ENCODE data around the gene MAP2K6. TPM values are rescaled to one million over a fixed set of nuclear protein-coding genes. Genes with fewer than 3 reads are reported as not detected.

The MAP2K6 gene
- total RNA-seq, 3 donors from 2014 or later = 0.71 to 1.1 (median 0.87) TPM

DNA sequence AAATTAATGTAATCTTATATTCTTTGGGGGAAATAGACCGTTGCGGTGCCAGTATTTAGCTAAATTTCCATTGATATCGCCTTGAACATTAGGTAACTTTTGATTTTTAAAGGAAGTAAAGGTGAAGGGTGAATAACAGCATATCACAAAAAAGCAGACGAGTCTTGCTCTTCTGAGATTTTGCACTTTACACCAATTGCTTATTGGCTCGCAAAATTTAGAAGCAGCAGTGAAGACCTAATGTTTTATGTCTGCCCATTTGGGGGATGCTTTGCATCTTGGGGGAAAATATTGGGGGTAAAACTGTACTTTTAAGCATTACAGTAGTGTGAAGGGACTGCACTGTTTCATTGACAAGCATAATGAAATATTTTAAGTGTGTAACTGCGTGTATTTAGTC lies 934 bp downstream of the MAP2K6 start:
- H3K9me3 Mint-ChIP-seq = no peaks in the 10 kb centered on the region
- H3K4me1 Mint-ChIP-seq (ENCODE audit: low read depth) = no peaks in the 10 kb centered on the region
- H3K36me3 Mint-ChIP-seq (ENCODE audit: insufficient read depth) = no peaks in the 10 kb centered on the region
- H3K27me3 Mint-ChIP-seq (ENCODE audit: low read depth) = no peaks in the 10 kb centered on the region
- no peak overlapping the region for H3K4me3 Mint-ChIP-seq
- ATAC-seq = no peak
- DNase-seq = no peak

DNA sequence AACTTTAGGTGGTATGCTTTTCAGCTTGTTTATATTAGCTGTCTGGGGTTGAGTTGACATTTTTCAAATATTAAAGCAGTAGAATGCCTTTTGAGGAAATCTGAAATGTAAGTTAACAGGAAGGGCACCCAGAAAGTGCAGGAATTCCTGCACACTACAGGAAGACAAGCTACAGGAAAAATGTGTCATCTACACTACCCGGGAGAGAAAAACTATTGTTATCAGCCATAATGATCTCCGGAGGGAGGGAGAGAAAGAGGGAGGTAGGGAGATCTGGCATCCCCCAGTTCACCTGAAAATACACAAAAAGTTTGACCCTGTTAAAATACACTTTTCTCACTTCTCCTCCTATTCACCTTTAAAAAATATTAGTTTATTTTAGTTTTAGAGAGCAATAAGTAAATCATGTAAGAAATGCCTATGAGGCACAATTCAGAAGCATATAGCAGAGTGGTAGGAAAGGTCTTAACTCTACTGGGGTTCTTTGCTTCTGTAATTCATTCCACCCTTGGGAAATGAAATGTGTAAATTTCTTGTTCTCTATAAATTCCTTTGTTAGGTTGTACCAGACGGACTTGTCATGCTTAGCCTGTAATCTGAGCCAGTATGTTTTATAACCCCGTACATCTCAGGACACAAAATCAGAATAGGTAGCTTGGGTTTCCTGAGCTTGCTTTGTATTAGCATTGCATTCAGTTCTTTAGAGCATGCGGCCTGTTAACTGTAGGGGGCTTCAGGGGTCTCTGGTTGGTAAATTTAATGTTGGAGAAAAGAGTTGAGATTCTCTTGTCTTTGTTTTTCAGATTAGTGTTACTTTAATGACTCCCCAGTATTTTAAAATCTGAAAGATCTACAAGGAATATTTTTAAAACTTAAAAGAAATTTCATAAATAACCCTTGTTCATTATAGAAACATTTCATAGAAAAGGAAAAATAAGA lies 3.3 kb downstream of the MAP2K6 start:
- DNase-seq = no peak
- H3K9me3 Mint-ChIP-seq = no peaks in the 10 kb centered on the region
- H3K4me3 Mint-ChIP-seq = no peak overlapping the region
- H3K27me3 Mint-ChIP-seq (ENCODE audit: low read depth) = no peaks in the 10 kb centered on the region
- ATAC-seq = no peak
- H3K36me3 Mint-ChIP-seq (ENCODE audit: insufficient read depth) = no peaks in the 10 kb centered on the region
- peaks cover 7% of the 10 kb centered on the region for H3K4me1 Mint-ChIP-seq (ENCODE audit: low read depth)

DNA sequence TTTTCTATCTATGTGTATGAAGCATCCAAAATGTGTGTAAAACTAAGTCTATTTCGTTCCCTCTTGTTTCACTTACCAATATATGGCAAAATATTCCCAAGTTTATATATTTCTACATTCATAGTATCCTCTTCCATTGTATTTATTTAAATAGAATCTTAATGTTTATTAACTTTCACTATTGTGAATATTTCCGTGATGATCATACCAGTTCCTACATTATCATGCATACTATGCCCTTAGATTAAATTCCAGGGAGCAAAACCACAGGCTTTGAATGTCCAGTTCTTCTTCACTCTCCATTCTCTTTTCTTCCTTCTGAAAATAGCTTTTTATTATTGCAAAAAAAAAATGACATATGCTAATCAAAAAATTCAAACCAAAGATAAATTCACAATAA lies 4.0 kb downstream of the MAP2K6 start:
- ATAC-seq (no peak), DNase-seq (no peak)
- Mint-ChIP-seq H3K4me1 (ENCODE audit: low read depth) (peaks cover 14% of the 10 kb centered on the region), H3K27me3 (ENCODE audit: low read depth) (no peaks in the 10 kb centered on the region), H3K9me3 (no peaks in the 10 kb centered on the region), H3K4me3 (no peak overlapping the region), H3K36me3 (ENCODE audit: insufficient read depth) (no peaks in the 10 kb centered on the region)

DNA sequence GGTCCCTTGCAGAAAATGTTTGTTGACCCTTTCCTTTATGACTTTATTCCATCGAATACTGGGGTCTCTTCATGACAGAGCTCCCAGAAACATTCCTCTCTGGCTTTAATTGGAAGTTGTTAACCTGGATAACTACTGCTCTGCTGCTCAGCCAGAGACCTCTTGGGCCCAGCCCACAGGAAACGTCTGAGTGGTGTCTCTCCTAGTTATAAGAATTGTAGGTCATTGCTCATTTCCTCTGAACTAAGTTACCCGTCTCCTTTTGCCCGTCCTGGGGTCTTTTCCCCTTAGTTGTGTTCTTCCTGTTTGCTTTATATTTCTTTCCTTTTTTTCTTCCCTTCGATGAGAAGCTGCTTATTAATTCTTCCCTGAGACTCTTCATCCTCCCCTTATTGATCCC lies 9.0 kb downstream of the MAP2K6 start:
- Mint-ChIP-seq H3K36me3 (ENCODE audit: insufficient read depth) (peaks cover 3% of the 10 kb centered on the region), H3K4me3 (no peak overlapping the region), H3K27me3 (ENCODE audit: low read depth) (no peaks in the 10 kb centered on the region), H3K4me1 (ENCODE audit: low read depth) (peaks cover 44% of the 10 kb centered on the region), H3K9me3 (no peaks in the 10 kb centered on the region)
- peak; percentile 66 to 67 for ATAC-seq
- DNase-seq = no peak

DNA sequence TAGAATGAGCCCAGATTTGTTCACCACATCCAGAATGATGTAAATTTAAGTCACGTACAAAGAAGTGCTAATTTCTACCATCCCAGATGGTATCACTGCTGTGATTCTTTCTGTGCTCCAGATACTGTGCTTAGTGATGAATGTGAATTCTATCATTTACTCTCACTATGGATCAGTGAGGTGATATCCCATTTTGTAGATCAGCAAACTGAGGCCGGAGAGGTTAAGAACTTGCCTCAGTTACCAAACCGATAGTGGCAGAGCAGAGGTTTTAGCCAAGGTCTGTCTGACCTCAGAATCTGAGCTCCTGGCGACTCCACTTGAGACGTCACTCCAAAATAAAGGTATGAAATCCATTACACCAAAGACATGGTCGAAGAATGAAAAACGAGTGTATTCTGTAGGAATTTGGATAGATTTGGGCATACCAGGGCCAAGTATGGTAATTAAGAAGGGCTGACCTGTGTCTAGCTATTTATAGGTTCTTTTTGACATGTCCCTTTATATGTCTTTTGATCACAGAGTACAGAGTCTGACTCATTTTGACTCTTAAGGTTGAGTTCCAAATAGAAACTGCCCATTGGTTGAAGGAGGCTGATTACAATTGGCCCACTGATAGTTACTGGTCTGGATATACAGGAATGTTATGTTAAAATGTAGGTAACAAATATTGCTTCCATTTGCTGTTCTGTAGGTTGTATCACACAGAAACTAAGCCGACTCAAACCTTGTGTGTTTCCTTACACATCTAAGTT lies 10.0 kb downstream of the MAP2K6 start:
- H3K4me1 Mint-ChIP-seq (ENCODE audit: low read depth) = peaks cover 49% of the 10 kb centered on the region
- H3K9me3 Mint-ChIP-seq = no peaks in the 10 kb centered on the region
- no peak for ATAC-seq
- no peak for DNase-seq
- H3K4me3 Mint-ChIP-seq = no peak overlapping the region
- H3K36me3 Mint-ChIP-seq (ENCODE audit: insufficient read depth) = peaks cover 3% of the 10 kb centered on the region
- no peaks in the 10 kb centered on the region for H3K27me3 Mint-ChIP-seq (ENCODE audit: low read depth)

DNA sequence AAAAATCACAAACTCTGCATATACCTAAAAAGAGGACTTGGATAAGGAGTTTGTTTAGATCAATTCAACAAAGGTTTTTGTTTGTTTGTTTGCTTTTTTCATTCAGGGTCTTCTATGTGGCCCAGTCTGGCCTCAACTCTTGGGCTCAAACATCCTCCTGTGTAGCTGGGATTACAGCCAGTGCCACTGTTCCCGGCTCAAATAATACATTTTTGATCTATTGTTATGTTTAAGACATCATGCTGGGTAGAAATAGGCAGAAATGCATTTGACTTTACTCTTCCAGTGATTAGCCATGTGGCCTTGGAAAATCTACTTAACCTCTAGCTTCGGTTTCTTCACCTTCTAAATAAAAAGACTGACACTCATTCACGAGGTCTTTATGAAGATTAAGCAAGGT lies 11.5 kb downstream of the MAP2K6 start:
- H3K36me3 Mint-ChIP-seq (ENCODE audit: insufficient read depth) = peaks cover 10% of the 10 kb centered on the region
- DNase-seq = no peak
- no peaks in the 10 kb centered on the region for H3K9me3 Mint-ChIP-seq
- H3K4me1 Mint-ChIP-seq (ENCODE audit: low read depth) = peaks cover 59% of the 10 kb centered on the region
- ATAC-seq = no peak
- no peak overlapping the region for H3K4me3 Mint-ChIP-seq
- no peaks in the 10 kb centered on the region for H3K27me3 Mint-ChIP-seq (ENCODE audit: low read depth)

DNA sequence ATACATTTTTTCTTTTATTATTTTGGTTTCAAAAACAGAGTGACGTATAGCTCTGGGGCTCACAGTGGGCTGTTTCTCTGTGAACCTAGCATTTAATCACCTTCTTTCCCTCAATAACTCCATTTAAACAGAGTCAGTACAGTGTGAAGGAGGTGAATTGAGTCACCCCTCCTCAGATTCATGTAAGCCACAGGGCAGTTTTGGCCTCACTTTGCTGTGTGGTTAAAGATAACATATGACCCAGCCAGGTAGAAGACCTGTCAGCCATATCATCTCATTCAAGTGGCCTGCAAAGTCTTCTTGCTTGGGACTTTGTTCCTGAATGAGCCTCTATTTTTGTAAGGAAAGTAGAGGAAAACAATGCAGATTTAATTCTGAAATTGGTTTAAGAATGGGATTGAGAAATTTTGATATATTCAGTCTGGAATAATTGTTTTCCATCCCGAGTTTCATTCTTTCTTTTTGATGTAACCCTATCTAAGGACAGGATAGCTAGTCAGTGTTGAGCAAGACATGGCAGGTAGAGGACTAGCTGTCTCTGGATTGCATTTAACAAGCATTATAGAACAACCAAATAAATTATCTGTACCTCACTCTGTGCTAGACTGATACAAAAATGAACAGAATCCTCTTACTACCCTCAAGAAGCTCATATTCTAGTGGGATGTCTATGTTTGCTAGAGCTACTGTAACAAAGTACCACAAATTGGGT lies 13.1 kb downstream of the MAP2K6 start:
- no peaks in the 10 kb centered on the region for H3K27me3 Mint-ChIP-seq (ENCODE audit: low read depth)
- DNase-seq = no peak
- no peak overlapping the region for H3K4me3 Mint-ChIP-seq
- no peak for ATAC-seq
- no peaks in the 10 kb centered on the region for H3K9me3 Mint-ChIP-seq
- peaks cover 16% of the 10 kb centered on the region for H3K36me3 Mint-ChIP-seq (ENCODE audit: insufficient read depth)
- H3K4me1 Mint-ChIP-seq (ENCODE audit: low read depth) = peaks cover 58% of the 10 kb centered on the region

DNA sequence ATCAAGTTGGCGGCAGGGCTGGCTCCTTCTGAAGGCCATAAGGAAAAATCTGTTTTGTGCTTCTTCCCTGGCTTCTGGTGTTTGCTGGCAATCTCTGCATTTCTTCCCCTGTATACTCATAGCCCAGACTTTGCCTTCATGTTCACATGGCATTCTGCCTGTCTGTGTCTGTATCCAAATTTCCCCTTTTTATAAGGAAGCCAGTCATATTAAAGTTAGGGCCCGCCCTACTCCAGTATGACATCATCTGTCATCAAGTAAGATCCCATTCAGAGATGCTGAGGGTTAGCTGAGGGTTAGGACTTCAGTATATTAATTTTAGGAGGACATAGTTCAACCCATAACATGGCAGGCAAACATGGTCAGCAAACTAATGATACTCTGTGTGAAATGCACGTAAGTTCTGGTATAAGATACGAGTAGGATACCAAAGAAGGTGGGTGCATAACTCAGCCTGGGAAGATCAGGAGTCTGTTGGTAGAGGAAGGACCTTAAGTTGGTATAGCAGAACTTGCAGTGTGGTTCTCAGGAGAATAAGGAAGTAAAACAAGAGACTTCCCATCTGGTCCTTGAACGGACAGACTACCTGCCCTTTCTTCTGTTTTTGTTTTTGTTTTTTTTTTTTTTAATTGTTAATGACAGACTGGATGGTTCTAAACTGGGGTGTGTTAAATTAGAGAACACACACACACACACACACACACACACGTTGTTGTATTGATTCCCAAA lies 13.9 kb downstream of the MAP2K6 start:
- H3K4me1 Mint-ChIP-seq (ENCODE audit: low read depth) = peaks cover 52% of the 10 kb centered on the region
- H3K4me3 Mint-ChIP-seq = no peak overlapping the region
- H3K27me3 Mint-ChIP-seq (ENCODE audit: low read depth) = no peaks in the 10 kb centered on the region
- no peaks in the 10 kb centered on the region for H3K9me3 Mint-ChIP-seq
- H3K36me3 Mint-ChIP-seq (ENCODE audit: insufficient read depth) = peaks cover 16% of the 10 kb centered on the region
- no peak for DNase-seq
- ATAC-seq = no peak

DNA sequence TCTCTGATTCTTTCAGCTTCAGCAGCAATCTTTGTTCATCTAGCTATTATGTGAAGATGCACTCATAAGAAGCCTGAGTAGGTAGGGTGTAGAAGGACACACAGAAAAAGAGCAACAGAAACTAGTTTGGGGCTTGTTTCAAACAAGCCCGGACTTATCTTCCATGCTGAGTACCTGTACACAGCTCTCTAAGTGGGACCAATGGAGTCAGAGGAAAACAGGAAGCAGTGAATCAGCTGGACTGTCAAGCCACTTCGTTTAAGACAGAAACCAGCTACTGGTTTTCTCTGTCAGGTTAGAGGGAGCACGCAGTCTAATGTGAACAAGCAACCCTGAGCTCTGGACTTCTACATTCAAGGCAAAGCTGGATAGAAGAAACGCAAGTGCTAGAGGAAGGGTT lies 16.0 kb downstream of the MAP2K6 start:
- Mint-ChIP-seq H3K4me1 (ENCODE audit: low read depth) (peaks cover 37% of the 10 kb centered on the region), H3K36me3 (ENCODE audit: insufficient read depth) (peaks cover 16% of the 10 kb centered on the region), H3K27me3 (ENCODE audit: low read depth) (no peaks in the 10 kb centered on the region), H3K9me3 (no peaks in the 10 kb centered on the region), H3K4me3 (no peak overlapping the region)
- ATAC-seq (peak in 1 of 2 donors; percentile 48), DNase-seq (no peak)

DNA sequence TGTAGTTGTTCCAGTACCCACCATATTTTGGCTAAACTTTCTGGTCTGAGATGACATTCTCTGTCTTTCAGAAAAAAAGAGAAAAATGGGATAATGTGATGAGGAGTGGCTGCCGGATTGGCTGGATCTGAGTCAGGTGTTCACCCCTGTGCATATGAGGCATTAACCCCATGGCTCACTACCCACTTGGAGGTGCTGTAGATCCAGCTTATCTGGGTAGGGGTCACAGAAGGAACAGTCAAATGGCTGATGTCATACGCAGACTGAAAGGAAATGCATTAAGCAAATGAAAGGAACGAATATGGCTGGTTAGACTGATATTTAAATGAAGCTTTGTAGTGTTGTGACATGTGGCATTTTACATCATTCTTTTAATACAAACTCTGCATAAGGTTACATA lies 17.3 kb downstream of the MAP2K6 start:
- Mint-ChIP-seq H3K4me1 (ENCODE audit: low read depth) (peaks cover 32% of the 10 kb centered on the region), H3K36me3 (ENCODE audit: insufficient read depth) (peaks cover 13% of the 10 kb centered on the region), H3K9me3 (no peaks in the 10 kb centered on the region), H3K4me3 (no peak overlapping the region), H3K27me3 (ENCODE audit: low read depth) (no peaks in the 10 kb centered on the region)
- no peak for ATAC-seq
- no peak for DNase-seq

DNA sequence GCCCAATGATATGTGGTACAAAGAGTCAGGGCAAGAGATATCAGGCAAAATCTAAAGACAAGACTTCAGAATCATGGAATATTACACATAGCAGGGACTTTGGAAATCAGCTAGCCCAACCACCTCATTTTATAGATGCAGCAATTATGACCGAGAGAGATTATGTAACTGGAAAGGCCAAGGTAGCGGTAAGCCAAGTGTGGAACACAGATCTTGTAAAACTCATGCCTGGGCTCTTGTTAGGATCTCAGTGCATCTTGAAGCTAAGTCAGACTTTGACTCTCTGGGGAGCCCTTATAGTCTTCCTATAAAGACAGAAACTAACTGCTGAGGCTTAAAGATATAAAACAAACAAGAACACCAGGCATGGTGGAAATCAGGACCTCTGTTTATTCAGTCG lies 18.6 kb downstream of the MAP2K6 start:
- no peaks in the 10 kb centered on the region for H3K27me3 Mint-ChIP-seq (ENCODE audit: low read depth)
- no peak overlapping the region for H3K4me3 Mint-ChIP-seq
- ATAC-seq (no peak), DNase-seq (no peak)
- H3K36me3 Mint-ChIP-seq (ENCODE audit: insufficient read depth) = peaks cover 20% of the 10 kb centered on the region
- H3K9me3 Mint-ChIP-seq = no peaks in the 10 kb centered on the region
- H3K4me1 Mint-ChIP-seq (ENCODE audit: low read depth) = peaks cover 26% of the 10 kb centered on the region

DNA sequence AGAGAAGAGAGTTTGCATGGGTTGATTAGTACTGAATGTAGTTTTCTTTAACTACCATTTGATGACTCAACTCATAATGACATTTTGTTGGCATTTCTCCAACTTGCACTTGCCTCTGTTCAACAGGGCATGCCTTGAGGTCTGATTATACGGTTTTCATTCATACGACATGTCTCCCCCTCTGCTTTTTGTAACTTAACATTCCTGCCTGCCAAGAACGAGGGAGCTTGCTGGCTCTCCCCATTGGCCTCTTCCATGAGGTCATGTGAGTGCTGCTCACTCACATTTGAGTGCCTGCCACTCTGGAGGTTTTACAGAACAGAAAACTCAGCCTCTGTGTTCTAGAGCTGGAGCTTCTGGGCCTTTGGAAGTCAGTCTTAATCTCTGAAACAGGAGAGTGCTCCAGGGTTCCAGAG lies 19.7 kb downstream of the MAP2K6 start:
- no peak for ATAC-seq
- peaks cover 3% of the 10 kb centered on the region for H3K9me3 Mint-ChIP-seq
- no peak for DNase-seq
- no peaks in the 10 kb centered on the region for H3K27me3 Mint-ChIP-seq (ENCODE audit: low read depth)
- peaks cover 19% of the 10 kb centered on the region for H3K4me1 Mint-ChIP-seq (ENCODE audit: low read depth)
- no peak overlapping the region for H3K4me3 Mint-ChIP-seq
- peaks cover 24% of the 10 kb centered on the region for H3K36me3 Mint-ChIP-seq (ENCODE audit: insufficient read depth)

DNA sequence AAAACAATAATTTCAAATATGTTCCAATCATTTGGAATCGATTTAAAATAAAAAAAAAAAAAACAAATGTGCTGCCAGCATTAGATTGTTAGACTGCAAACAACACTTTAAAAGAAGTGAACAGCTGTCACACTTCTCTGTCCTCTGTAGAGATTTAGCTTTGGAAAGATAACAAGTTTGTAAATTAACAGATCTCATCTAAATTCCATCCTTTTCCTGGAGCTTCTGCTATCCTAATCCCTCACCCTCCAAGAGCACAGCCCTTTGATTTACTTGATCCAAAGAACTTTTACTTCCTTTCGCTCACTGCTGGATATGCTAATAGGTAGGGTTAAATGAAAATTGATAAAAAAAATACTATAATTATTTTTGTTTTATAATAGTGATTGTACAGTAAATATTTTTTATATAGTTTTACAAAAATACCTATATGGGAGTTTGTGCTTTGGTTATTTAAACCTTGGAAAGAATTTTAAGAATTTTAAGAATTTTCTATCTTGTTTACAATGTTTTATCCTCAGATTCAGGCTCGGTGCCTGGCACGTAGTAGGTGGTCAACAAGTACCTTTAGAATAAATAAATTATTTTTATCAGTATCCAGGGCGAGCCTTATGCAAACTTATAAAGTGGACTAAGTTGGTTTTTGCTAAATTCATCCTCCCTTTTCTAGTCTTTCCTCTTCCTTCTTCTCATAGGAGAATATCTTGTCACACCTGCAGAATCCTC lies 21.6 kb downstream of the MAP2K6 start:
- H3K36me3 Mint-ChIP-seq (ENCODE audit: insufficient read depth) = peaks cover 32% of the 10 kb centered on the region
- H3K4me3 Mint-ChIP-seq = no peak overlapping the region
- ATAC-seq (no peak), DNase-seq (no peak)
- peaks cover 9% of the 10 kb centered on the region for H3K4me1 Mint-ChIP-seq (ENCODE audit: low read depth)
- peaks cover 17% of the 10 kb centered on the region for H3K9me3 Mint-ChIP-seq
- no peaks in the 10 kb centered on the region for H3K27me3 Mint-ChIP-seq (ENCODE audit: low read depth)

Data from activated T-cell treated with anti-CD3 and anti-CD28 coated beads, Interleukin-2, amount 50 U/mL, for 4 hours (primary cell).